MG63 (cell line): ENCODE data around the gene APOBEC3C. TPM values are rescaled to one million over a fixed set of nuclear protein-coding genes. Genes with fewer than 3 reads are reported as not detected.
"Not testable (repeated sequence)": the region's sequence is repeated elsewhere in the genome, so short reads cannot be mapped to it uniquely, and the experiment has no call there.

ENCODE experiments used
- DNase-seq: peaks from one replicate; pipeline ENCODE4 v3.0.0-alpha.2; 2020
- H3K27me3 ChIP-seq: fragments of 250-450 bp; sonication (Bioruptor Pico); 2 replicates; pipeline ENCODE4 v1.5.1; 2020; ENCODE audit warnings: mild to moderate bottlenecking, moderate library complexity
- H3K36me3 ChIP-seq: fragments of 250-450 bp; sonication (Bioruptor Pico); 2 replicates; pipeline ENCODE4 v1.5.1; 2020; ENCODE audit warnings: mild to moderate bottlenecking, moderate library complexity
- H3K4me3 ChIP-seq: fragments of 250-450 bp; sonication (Bioruptor Pico); 2 replicates; pipeline ENCODE4 v1.5.1; 2020; ENCODE audit warnings: mild to moderate bottlenecking, moderate library complexity
- H3K9me3 ChIP-seq: fragments of 250-450 bp; sonication (Bioruptor Pico); 2 replicates; pipeline ENCODE4 v1.5.1; 2020; ENCODE audit warnings: mild to moderate bottlenecking, moderate library complexity
- total RNA-seq: library from RNA; depleted of rRNA; stranded (reverse); fragments of >200 nt; shearing (Covaris generic); gene quantifications from 2 replicates; pipeline ENCODE4 v1.2.3, GENCODE V29; 2014; ENCODE audit warnings: low replicate concordance

Gene APOBEC3C
- total RNA-seq, 1 experiment from 2014 or later: 2.0 TPM

DNA sequence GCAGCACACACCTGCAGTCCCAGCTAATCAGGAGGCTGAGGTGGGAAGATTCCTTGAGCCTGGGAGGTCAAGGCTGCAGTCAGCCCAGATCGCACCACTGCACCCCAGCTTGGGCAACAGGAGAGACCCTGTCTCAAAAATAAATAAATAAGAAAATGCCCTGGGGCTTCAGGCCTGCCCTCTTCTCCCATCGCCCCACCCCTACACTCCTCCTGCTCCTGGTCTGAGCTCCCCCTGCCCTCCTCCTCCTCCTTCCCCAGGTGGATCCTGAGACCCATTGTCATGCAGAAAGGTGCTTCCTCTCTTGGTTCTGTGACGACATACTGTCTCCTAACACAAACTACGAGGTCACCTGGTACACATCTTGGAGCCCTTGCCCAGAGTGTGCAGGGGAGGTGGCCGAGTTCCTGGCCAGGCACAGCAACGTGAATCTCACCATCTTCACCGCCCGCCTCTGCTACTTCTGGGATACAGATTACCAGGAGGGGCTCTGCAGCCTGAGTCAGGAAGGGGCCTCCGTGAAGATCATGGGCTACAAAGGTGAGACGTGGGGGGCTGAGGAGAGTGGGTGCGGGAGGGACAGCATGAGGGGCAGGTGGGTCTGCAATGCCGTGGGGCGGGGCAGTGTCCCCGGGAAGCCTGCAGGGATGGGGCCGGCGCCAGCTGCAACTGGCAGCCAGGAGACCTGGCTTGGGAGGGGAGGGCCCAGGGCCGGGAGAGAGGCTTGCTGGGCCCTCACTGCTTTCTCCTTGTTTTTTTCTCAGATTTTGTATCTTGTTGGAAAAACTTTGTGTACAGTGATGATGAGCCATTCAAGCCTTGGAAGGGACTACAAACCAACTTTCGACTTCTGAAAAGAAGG, 17.6 kb downstream of the APOBEC3C start:
- not testable (repeated sequence) for H3K27me3 ChIP-seq, H3K9me3 ChIP-seq, H3K4me3 ChIP-seq, H3K36me3 ChIP-seq, DNase-seq

DNA sequence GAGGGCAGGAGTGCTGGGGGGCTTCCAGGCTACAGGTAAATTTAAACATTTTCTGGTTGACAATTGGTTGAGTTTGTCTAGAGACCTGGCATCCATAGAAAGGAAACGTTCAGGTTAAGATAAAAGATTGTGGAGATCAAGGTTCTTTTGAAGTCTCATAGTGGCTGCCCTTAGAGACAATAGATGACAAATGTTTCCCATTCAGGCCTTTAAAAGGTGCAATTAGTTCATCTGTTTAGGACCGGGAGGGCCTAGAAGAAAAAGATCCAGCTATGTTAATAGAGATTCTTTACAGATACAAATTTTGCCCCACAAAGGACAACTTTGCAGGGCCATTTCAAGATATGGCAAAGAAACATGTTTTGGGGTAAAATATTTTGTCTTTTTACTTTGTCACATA, 23.0 kb downstream of the APOBEC3C start:
- DNase-seq, H3K4me3 ChIP-seq, H3K27me3 ChIP-seq, H3K36me3 ChIP-seq, H3K9me3 ChIP-seq: not testable (repeated sequence)

DNA sequence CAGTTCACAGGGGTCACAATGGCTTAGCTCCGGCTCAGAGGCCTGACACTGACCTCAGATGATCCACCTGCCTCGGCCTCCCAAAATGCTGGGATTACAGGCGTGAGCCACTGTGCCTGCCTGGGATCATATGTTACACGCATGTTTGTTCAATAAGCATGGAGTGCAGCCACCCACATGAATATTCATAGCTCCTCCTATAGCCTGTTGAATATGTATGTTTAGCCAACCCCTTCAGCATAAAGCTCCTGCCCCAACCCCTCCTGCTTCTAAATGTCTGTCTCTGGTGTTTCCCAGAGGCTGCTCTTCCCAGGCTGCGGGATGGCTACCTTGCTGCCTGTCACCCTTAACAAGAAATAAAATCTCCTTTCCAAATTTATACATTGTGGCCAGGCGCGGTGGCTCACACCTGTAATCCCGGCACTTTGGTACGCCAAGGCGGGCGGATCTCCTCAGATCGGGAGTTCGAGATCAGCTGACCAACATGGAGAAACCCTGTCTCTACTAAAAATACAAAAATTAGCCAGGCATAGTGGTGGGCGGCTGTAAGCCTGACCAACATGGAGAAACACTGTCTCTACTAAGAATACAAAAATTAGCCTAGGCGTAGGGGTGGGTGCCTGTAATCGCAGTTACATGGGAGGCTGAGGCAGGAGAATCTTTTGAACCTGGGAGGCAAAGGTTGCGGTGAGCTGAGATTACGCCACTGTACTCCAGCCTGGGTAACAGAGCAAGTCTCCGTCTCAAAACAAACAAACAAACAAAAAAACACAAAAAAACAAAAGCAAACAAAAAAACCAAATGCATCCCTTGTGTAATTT, 25.5 kb downstream of the APOBEC3C start:
- H3K36me3 ChIP-seq: no peaks in the 10 kb centered on the region
- no peak for DNase-seq
- H3K27me3 ChIP-seq: no peaks in the 10 kb centered on the region
- H3K9me3 ChIP-seq: no peaks in the 10 kb centered on the region
- H3K4me3 ChIP-seq: no peak overlapping the region

DNA sequence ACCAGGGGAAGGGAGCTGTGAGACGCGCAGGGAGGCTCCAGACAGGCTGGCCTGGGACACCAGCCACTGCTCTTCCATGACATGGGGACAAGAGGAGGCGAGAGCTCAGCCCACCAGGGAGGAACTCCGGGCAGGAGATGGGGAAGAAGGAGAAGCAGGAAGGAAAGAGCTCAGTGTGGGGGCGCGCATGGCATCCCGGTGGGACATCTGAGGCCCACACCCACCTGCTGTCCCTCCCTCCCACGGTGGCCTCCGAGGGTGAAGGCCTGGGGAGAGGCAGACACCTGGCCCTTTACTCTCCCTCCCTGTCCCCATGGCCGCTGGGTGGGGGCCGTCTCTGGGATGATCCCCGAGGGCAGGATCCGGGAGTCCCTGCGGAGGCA, 26.1 kb downstream of the APOBEC3C start:
- H3K9me3 ChIP-seq, H3K4me3 ChIP-seq, H3K27me3 ChIP-seq, DNase-seq, H3K36me3 ChIP-seq: not testable (repeated sequence)

DNA sequence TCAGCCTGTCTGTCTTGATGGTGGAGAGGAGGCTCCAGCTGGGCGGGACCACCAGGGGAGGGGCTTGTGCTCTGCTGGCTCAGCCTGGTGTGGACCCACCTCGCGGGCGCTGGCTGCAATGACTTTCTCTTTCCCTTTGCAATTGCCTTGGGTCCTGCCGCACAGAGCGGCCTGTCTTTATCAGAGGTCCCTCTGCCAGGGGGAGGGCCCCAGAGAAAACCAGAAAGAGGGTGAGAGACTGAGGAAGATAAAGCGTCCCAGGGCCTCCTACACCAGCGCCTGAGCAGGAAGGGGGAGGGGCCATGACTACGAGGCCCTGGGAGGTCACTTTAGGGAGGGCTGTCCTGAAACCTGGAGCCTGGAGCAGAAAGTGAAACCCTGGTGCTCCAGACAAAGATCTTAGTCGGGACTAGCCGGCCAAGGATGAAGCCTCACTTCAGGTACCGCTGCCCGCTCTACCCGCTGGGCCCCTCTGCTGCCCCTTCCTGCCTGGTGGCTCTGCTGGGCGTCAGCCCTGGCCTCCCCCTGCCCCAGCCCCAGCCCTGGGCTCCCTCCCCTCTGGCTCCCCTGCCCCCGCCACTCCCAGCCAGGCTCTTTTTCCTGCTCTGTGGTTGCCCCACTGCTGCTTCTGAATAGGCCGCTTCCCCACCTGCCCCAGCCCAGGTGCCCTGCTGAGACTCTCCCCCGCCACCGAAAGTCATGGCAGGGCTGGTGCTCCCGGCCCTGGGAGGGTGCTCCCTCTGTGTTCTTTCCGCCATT, 26.7 kb downstream of the APOBEC3C start, which contains the start of gene APOBEC3F:
Gene APOBEC3F (plus strand): TSS at position 327 of the 759 bp plus-strand sequence. CDS start 97 bp downstream, at position 424.
- peak; percentile 64 for DNase-seq

DNA sequence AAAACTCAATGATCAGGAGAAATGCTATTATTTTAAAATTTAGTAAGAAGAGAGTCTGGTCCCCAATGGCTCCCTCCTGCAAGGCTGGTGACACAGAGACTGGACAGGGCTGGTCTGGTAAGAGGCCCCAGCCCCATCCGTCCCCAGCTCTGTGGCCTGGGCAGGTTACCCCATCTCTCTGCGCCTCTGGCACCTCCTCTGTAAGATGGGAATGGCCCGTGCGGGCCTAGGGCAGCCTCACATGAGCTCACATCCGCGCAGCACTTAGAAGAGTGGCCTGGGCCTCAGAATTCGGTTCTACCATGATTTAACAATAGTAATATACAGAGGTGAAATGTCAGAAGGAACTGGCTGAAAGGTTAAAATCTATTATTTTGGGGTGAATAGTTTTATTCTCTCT, 27.9 kb downstream of the APOBEC3C start:
- H3K9me3 ChIP-seq: no peaks in the 10 kb centered on the region
- no peak for DNase-seq
- no peaks in the 10 kb centered on the region for H3K27me3 ChIP-seq
- H3K36me3 ChIP-seq: no peaks in the 10 kb centered on the region
- no peak overlapping the region for H3K4me3 ChIP-seq

More for the DNA sequence above, 26.7 kb downstream of the APOBEC3C start, which contains the start of gene APOBEC3F:
- H3K9me3 ChIP-seq, H3K27me3 ChIP-seq, H3K36me3 ChIP-seq: not testable (repeated sequence)
- peak within 1 kb of the TSS; percentile 54 for H3K4me3 ChIP-seq

DNA sequence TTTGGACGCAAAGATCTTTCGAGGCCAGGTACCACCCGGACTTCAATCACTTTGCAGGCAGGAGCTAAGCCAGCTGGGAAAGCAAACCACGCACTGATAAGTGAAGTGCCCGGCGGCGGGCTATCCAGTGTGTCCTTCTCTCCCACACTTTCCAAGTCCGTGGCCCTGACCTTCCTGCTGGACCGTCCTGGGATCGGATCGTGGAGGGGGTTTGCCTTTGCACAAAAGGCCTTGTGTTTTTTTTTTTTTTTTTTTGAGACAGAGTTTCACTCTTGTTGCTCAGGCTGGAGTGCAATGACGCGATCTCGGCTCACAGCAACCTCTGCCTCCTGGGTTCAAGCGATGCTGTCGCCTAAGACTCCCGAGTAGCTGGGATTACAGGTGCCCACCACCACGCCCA, 29.0 kb downstream of the APOBEC3C start:
- not testable (repeated sequence) for DNase-seq, H3K4me3 ChIP-seq, H3K9me3 ChIP-seq, H3K36me3 ChIP-seq, H3K27me3 ChIP-seq

DNA sequence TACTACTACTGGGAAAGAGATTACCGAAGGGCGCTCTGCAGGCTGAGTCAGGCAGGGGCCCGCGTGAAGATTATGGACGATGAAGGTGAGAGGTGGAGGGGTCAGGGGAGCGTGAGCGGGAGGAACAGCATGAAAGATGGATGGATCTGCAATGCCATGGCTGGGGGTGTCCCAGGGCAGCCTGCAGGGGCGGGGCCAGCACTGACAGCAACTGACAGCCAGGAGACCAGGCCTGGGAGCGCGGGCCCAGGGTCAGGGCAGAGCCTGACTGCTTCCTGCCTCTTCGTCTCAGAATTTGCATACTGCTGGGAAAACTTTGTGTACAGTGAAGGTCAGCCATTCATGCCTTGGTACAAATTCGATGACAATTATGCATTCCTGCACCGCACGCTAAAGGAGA, 31.1 kb downstream of the APOBEC3C start:
- H3K27me3 ChIP-seq, H3K9me3 ChIP-seq: not testable (repeated sequence)

DNA sequence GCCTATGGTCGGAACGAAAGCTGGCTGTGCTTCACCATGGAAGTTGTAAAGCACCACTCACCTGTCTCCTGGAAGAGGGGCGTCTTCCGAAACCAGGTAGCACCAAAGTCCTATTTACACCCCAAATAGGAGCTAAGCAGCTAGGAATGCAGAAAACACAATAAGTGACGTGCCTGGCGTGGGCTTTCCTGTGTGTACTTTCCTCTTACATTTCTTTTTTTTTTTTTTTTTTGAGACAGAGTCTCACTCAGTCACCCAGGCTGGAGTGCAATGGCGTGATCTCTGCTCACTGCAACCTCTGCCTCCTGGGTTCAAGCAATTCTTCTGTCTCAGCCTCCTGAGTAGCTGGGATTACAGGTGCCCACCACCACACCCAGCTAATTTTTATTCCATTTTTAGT, 35.4 kb downstream of the APOBEC3C start:
- H3K36me3 ChIP-seq, H3K27me3 ChIP-seq, DNase-seq, H3K9me3 ChIP-seq, H3K4me3 ChIP-seq: not testable (repeated sequence)

More for the DNA sequence above, 31.1 kb downstream of the APOBEC3C start:
- not testable (repeated sequence) for DNase-seq, H3K36me3 ChIP-seq, H3K4me3 ChIP-seq

DNA sequence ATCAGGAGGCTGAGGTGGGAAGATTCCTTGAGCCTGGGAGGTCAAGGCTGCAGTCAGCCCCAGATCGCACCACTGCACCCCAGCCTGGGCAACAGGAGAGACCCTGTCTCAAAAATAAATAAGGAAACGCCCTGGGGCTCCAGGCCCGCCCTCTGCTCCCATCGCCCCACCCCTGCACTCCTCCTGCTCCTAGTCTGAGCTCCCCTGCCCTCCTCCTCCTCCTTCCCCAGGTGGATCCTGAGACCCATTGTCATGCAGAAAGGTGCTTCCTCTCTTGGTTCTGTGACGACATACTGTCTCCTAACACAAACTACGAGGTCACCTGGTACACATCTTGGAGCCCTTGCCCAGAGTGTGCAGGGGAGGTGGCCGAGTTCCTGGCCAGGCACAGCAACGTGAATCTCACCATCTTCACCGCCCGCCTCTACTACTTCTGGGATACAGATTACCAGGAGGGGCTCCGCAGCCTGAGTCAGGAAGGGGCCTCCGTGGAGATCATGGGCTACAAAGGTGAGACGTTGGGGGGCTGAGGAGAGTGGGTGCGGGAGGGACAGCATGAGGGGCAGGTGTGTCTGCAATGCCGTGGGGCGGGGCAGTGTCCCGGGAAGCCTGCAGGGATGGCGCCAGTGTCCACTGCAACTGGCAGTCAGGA, 37.9 kb downstream of the APOBEC3C start:
- not testable (repeated sequence) for H3K4me3 ChIP-seq, H3K9me3 ChIP-seq, H3K36me3 ChIP-seq, DNase-seq, H3K27me3 ChIP-seq

DNA sequence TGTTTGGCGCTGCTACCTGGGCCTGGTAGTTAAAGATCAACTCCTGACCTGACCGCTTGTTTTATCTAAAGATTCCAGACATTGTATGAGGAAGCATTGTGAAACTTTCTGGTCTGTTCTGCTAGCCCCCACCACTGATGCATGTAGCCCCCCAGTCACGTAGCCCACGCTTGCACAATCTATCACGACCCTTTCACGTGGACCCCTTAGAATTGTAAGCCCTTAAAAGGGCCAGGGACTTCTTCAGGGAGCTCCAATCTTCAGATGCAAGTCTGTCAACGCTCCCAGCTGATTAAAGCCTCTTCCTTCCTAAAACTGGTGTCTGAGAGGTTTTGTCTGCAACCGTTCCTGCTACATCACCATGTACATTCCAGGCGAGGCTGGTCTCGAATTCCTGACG, 41.6 kb downstream of the APOBEC3C start:
- Histone ChIP-seq H3K4me3 (no peak overlapping the region), H3K27me3 (no peaks in the 10 kb centered on the region), H3K36me3 (no peaks in the 10 kb centered on the region), H3K9me3 (no peaks in the 10 kb centered on the region)
- DNase-seq: no peak

DNA sequence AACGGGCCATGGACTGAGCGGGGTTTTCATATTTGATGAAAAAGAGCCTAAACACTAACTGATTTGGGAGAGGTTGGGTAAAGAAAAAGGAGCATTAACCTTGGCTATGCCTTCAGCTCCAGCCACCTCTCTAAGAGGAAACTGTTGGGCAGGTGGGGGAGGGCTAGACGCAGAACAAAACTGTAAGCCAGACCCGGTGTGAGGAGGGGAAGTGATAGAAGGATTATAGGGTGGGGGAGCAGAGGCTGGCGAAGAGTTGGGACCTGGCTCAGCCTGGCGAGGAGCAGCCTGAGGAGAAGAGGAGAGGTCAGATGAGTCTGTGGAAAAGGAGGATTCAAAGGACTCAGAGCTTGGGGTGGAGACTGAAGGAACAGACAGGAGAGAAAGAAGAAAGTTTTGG, 47.2 kb downstream of the APOBEC3C start:
- not testable (repeated sequence) for H3K27me3 ChIP-seq, H3K9me3 ChIP-seq, H3K4me3 ChIP-seq, H3K36me3 ChIP-seq, DNase-seq

DNA sequence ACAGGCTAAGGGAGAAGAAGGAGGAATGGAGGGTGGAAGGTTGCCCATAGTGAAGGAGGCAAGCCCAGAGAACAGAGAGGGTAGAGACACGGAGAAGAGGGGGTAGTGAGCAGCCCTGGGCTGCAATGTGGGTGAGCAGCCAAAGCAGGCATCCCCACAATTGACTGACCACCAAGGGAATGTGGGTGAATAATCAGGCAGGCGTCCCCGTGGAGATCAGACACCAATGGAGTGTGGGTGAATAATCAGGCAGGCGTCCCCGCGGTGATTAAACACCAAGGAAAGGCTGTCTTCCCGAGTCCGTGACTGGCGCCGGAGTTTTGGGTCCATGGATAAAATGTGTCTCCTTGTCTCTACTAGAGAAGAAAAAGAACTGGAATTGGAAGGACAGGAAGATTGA, 47.9 kb downstream of the APOBEC3C start:
- H3K9me3 ChIP-seq, H3K36me3 ChIP-seq, H3K27me3 ChIP-seq, H3K4me3 ChIP-seq: not testable (repeated sequence)
- peak; percentile 11 for DNase-seq

DNA sequence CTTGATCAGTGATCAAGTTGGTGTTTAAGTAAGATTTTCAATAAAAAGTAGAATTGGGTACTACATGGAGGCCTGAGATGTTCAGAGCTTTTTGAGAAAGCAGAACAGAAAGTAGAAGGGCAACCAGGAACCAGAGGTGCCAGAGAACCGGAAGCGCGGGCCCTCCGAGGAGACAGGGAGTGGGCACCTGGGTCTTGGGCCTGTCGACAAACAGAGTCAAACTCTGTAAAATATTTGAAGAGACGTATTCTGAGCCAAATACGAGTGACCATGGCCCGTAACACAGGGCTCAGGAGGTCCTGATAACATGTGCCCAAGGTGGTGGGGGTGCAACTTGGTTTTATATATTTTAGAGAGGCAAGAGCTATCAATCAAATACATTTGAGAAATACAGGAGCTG, 49.8 kb downstream of the APOBEC3C start:
- H3K9me3 ChIP-seq, H3K27me3 ChIP-seq, H3K4me3 ChIP-seq, H3K36me3 ChIP-seq, DNase-seq: not testable (repeated sequence)

DNA sequence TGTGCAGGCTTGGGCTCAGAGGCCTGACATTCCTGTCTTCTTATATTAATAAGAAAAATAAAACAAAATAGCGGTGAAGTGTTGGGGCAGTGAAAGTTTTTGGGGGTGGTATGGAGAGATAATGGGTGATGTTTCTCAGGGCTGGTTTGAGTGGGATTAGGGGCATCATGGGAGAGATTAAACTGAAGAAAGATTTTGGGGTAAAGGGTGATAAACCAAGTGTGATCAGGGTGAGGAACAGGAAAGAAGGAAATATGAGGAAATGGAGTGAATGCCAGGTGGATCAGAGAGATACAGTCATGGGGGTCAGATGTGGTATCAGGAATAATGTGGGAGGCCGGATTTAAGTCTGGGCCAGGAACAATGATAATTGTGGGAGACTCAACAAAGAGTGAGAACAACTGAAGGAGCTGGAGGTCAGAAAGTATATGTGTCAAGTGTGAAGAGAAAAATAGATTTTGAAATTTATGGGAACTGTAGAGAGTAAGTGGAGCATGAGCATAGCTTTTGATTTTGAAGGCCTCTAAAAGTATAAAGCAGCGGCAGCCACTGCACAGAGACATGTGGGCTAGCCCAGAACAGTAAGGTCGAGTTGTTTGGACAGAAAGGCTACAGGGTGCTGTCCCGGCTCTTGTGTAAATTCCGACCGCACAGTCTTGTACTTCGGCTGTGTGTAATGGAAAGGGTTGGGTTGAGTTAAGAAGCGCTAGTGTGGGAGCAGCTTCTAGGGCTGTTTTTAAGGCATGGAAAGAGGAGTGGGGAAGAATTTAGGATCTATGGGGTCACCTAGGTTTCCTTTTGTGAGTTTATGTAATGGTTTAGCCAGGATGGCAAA, 52.6 kb downstream of the APOBEC3C start:
- not testable (repeated sequence) for DNase-seq

More for the DNA sequence above, 52.6 kb downstream of the APOBEC3C start:
- not testable (repeated sequence) for H3K4me3 ChIP-seq, H3K9me3 ChIP-seq, H3K27me3 ChIP-seq, H3K36me3 ChIP-seq
